Right atrium auricular region (tissue), 2 donors: ENCODE results near the gene NUP160. TPM values are rescaled to one million over a fixed set of nuclear protein-coding genes. Genes with fewer than 3 reads are reported as not detected.
"Not testable (repeated sequence)": the region's sequence is repeated elsewhere in the genome, so short reads cannot be mapped to it uniquely, and the experiment has no call there.

Experiments
- DNase-seq: peaks from one replicate; pipeline ENCODE4 v3.0.0-alpha.2; 2019; ENCODE audit warnings: low spot score
- H3K27ac ChIP-seq, 2 donors: fragments of 200-600 bp; sonication (generic); 1 replicate in 1 of 2; 2 replicates in 1 of 2; pipeline ENCODE4 v1.5.1; 2016 to 2019
- H3K27me3 ChIP-seq, 2 donors: fragments of 200-600 bp; sonication (generic); one replicate each; pipeline versions ENCODE4 v1.5.1 to v1.6.0; 2017 to 2019
- H3K36me3 ChIP-seq: fragments of 200-600 bp; sonication (generic); one replicate; pipeline ENCODE4 v1.5.1; 2016
- H3K4me1 ChIP-seq, 2 donors: fragments of 200-600 bp; sonication (generic); one replicate each; pipeline versions ENCODE4 v1.5.1 to v1.6.0; 2017 to 2019
- H3K4me3 ChIP-seq, 2 donors: fragments of 200-600 bp; sonication (generic); 1 replicate in 1 of 2; 2 replicates in 1 of 2; pipeline ENCODE4 v1.5.1; 2017 to 2019; ENCODE audit warnings: mild to moderate bottlenecking in 1 of 2, moderate library complexity in 1 of 2
- H3K9me3 ChIP-seq, 2 donors: fragments of 200-600 bp; sonication (generic); one replicate each; pipeline ENCODE4 v1.5.1; 2019
- total RNA-seq, 2 donors: library from RNA; depleted of rRNA; stranded (reverse); fragments of >200 nt; gene quantifications; one replicate each; pipeline ENCODE4 v1.1.0, GENCODE V29; 2016
- TF ChIP-seq, protein P1 (sequence below), 2 donors: fragments of 200-600 bp; sonication (generic); IDR thresholded peaks; one replicate each; pipeline ENCODE4 v1.5.1; 2019; ENCODE audit warnings: antibody characterized with exemption in 2 of 2

Gene NUP160
- total RNA-seq, 2 donors from 2014 or later = 7.1 to 11.7 TPM

DNA sequence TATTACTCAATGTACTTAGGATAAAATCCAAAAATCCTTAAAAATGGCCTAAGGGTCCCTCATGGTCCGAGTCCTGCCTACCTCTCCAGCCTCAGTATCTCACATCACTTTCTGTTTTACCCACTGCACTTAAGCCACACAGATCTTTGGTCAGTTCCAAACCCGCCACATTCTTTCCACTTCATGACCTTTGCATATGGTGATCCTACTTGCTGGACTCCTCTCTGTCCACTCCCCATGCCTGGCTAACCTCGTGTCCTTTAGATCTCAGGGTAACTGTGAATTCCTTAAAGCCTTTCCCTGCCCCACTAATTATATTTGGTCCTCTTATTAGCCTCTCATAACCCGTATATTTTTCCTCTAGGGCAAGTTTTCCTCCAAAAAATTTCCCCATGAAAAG, 1.2 kb downstream of the NUP160 start:
- peaks cover 0 to 20% of the 10 kb centered on the region in 2 donors for H3K4me1 ChIP-seq
- peaks cover 15% of the 10 kb centered on the region for H3K36me3 ChIP-seq
- H3K27ac ChIP-seq = no peak overlapping the region
- H3K27me3 ChIP-seq = no peaks in the 10 kb centered on the region
- H3K9me3 ChIP-seq = no peaks in the 10 kb centered on the region
- no peak for DNase-seq
- TF ChIP-seq, protein P1, sequence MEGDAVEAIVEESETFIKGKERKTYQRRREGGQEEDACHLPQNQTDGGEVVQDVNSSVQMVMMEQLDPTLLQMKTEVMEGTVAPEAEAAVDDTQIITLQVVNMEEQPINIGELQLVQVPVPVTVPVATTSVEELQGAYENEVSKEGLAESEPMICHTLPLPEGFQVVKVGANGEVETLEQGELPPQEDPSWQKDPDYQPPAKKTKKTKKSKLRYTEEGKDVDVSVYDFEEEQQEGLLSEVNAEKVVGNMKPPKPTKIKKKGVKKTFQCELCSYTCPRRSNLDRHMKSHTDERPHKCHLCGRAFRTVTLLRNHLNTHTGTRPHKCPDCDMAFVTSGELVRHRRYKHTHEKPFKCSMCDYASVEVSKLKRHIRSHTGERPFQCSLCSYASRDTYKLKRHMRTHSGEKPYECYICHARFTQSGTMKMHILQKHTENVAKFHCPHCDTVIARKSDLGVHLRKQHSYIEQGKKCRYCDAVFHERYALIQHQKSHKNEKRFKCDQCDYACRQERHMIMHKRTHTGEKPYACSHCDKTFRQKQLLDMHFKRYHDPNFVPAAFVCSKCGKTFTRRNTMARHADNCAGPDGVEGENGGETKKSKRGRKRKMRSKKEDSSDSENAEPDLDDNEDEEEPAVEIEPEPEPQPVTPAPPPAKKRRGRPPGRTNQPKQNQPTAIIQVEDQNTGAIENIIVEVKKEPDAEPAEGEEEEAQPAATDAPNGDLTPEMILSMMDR (IDR thresholded peaks at IDR 0.05) = no peak
- H3K4me3 ChIP-seq = no peak overlapping the region

GRCh38 chr11:47843361-47844055, 4.6 kb downstream of the NUP160 start:
- TF ChIP-seq, protein P1 (IDR thresholded peaks at IDR 0.05) = no peak
- Histone ChIP-seq H3K27ac (no peak overlapping the region), H3K36me3 (peaks cover 38% of the 10 kb centered on the region)

GRCh38 chr11:47842749-47843148, 5.4 kb downstream of the NUP160 start:
- Histone ChIP-seq H3K27me3 (no peaks in the 10 kb centered on the region), H3K27ac (no peak overlapping the region), H3K4me1 (peaks cover 0 to 14% of the 10 kb centered on the region in 2 donors), H3K9me3 (no peaks in the 10 kb centered on the region), H3K4me3 (no peak overlapping the region), H3K36me3 (peaks cover 44% of the 10 kb centered on the region)
- DNase-seq = no peak
- TF ChIP-seq, protein P1 (IDR thresholded peaks at IDR 0.05) = no peak

More at GRCh38 chr11:47843361-47844055, 4.6 kb downstream of the NUP160 start:
- H3K27me3 ChIP-seq = no peaks in the 10 kb centered on the region
- no peak for DNase-seq
- H3K4me3 ChIP-seq = no peak overlapping the region
- H3K4me1 ChIP-seq = peaks cover 0 to 14% of the 10 kb centered on the region in 2 donors
- H3K9me3 ChIP-seq = no peaks in the 10 kb centered on the region

DNA sequence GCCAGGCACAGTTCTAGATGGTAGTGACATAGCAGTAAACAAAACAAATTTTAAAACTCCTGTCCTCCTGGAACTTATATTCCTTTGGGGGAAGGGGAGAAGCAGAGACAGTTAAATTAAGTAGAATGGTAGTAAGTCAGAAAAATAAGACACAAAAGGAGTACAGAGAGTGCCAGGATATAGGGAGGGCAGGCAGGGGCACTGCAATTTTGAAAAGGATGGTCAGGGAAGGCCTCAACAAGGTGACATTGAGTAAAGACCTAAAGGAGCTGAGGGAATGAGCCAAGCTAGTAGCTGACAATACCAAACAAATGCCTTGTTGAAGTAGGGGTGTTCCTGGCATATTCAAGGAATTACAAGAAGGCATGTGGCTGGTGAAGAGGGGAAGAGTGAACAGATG, 10.2 kb downstream of the NUP160 start:
- no peak for DNase-seq
- Histone ChIP-seq H3K4me1 (no peaks in the 10 kb centered on the region), H3K4me3 (no peak overlapping the region), H3K27me3 (no peaks in the 10 kb centered on the region), H3K36me3 (peaks cover 84% of the 10 kb centered on the region), H3K27ac (no peak overlapping the region), H3K9me3 (no peaks in the 10 kb centered on the region)
- TF ChIP-seq, protein P1 (IDR thresholded peaks at IDR 0.05) = no peak

DNA sequence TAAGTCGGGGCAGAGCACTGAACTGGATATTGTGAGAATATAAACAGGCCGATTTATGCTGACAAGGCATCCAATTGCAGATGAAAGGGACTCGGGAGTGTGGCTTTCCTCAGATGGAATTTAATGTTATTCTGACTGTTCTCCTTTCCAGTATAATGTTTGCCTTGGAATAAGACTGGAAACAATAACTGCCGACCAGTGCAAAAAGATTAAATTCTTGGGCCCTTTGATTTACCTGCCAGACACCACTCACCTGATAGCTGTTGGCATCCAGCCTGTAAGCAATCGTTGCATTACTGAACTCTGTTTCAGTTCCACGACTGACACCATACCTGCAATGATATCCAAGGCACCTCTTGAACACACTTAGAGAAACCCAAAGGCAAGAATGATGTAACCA, 10.9 kb downstream of the NUP160 start:
- Histone ChIP-seq H3K36me3 (peaks cover 84% of the 10 kb centered on the region), H3K27me3 (no peaks in the 10 kb centered on the region), H3K27ac (no peak overlapping the region), H3K9me3 (no peaks in the 10 kb centered on the region), H3K4me3 (no peak overlapping the region), H3K4me1 (no peaks in the 10 kb centered on the region)
- no peak for DNase-seq
- TF ChIP-seq, protein P1 (IDR thresholded peaks at IDR 0.05) = no peak

DNA sequence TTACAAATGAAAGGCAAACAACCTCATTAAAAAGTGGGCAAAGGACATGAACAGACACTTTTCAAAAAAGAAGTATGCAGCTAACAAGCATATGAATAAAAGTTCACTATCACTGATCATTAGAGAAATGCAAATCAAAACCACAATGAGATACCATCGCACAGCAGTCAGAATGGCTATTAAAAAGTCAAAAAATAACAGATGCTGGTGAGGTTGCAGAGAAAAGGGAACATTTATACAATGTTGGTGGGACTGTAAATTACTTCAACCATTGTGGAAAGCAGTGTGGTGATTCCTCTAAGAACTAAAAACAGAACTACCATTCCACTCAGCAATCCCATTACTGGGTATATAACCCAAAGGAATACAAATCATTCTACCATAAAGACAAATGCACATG, 18.1 kb downstream of the NUP160 start:
- not testable (repeated sequence) for H3K27me3 ChIP-seq, H3K4me3 ChIP-seq, H3K27ac ChIP-seq, H3K4me1 ChIP-seq, H3K9me3 ChIP-seq, DNase-seq
- H3K36me3 ChIP-seq = peaks cover 34% of the 10 kb centered on the region
